ENCODE data around the gene CLCN6.

Gene CLCN6

GRCh38 chr1:11831945-11832725 is 26.1 kb downstream of the CLCN6 start:
- no peak for DNase-seq

GRCh38 chr1:11833497-11833896 is 27.5 kb downstream of the CLCN6 start:
- DNase-seq, result no peak

GRCh38 chr1:11833900-11834299 is 27.9 kb downstream of the CLCN6 start:
- no peak for DNase-seq

- DNase-seq, result no peak
Observed at GRCh38 chr1:11835441-11836225, 29.6 kb downstream of the CLCN6 start.

- no peak for DNase-seq
Observed at GRCh38 chr1:11836955-11837766, 31.2 kb downstream of the CLCN6 start.

GRCh38 chr1:11837767-11838348 is 31.9 kb downstream of the CLCN6 start:
- DNase-seq, result no peak

- DNase-seq, result peak; percentile 76
Observed at GRCh38 chr1:11838349-11839272, 32.6 kb downstream of the CLCN6 start.

- no peak for DNase-seq
Observed at GRCh38 chr1:11839727-11840705, 34.0 kb downstream of the CLCN6 start.

- DNase-seq, result no peak
Observed at GRCh38 chr1:11841245-11842153, 35.5 kb downstream of the CLCN6 start.

- no peak for DNase-seq
Observed at GRCh38 chr1:11842154-11843041, 36.4 kb downstream of the CLCN6 start.

- DNase-seq, result no peak
Observed at GRCh38 chr1:11845641-11846335, 39.8 kb downstream of the CLCN6 start.

GRCh38 chr1:11847667-11848372 is 41.8 kb downstream of the CLCN6 start, which contains the start of gene NPPA:
NPPA (minus strand) TSS chr1:11847783; CDS start chr1:11847684, 99 bp downstream.
- DNase-seq, result no peak

GRCh38 chr1:11848373-11848700 is 42.3 kb downstream of the CLCN6 start:
- DNase-seq, result no peak

- no peak for DNase-seq
Observed at GRCh38 chr1:11850156-11850555, 44.2 kb downstream of the CLCN6 start.

GRCh38 chr1:11851180-11851579 is 45.2 kb downstream of the CLCN6 start:
- no peak for DNase-seq

GRCh38 chr1:11854519-11854918 is 48.5 kb downstream of the CLCN6 start:
- DNase-seq, result no peak

GRCh38 chr1:11855430-11855829 is 49.4 kb downstream of the CLCN6 start:
- no peak for DNase-seq

All from stimulated activated CD4-positive, alpha-beta T cell treated with anti-CD3 and anti-CD28 coated beads, Interleukin-4, amount 100 ng/mL, for 24 hours (primary cell).